Sigmoid colon (tissue), 7 donors: Measurements from ENCODE around the gene KRTAP19-6. TPM values are rescaled to one million over a fixed set of nuclear protein-coding genes. Genes with fewer than 3 reads are reported as not detected.

ENCODE experiments used
- DNase-seq: peaks from one replicate; pipeline ENCODE4 v3.0.0-alpha.2; 2019
- H3K27ac ChIP-seq, 4 donors: fragments of 200-600 bp; sonication (generic); one replicate each; pipeline ENCODE4 v1.5.1; 2016 to 2019; ENCODE audit warnings: mild to moderate bottlenecking in 1 of 4
- H3K27me3 ChIP-seq, 3 donors: fragments of 200-600 bp; sonication (generic); one replicate each; pipeline ENCODE4 v1.5.1; 2019; ENCODE audit warnings: mild to moderate bottlenecking in 1 of 3
- H3K36me3 ChIP-seq, 4 donors: fragments of 200-600 bp; sonication (generic); one replicate each; pipeline ENCODE4 v1.5.1; 2016 to 2019
- H3K4me1 ChIP-seq, 4 donors: fragments of 200-600 bp; sonication (generic); one replicate each; pipeline ENCODE4 v1.5.1; 2017 to 2019
- H3K4me3 ChIP-seq, 4 donors: fragments of 200-600 bp; sonication (generic); one replicate each; pipeline ENCODE4 v1.5.1; 2017 to 2019; ENCODE audit warnings: mild to moderate bottlenecking in 2 of 4, moderate library complexity in 1 of 4
- H3K9me3 ChIP-seq, 4 donors: fragments of 200-600 bp in 3 of 4; sonication (generic) in 3 of 4; one replicate each; pipeline versions ENCODE4 v1.5.1 to v1.6.1; 2013 to 2019
- EP300 ChIP-seq, 4 donors: sonication (generic); formaldehyde crosslinking; IDR thresholded peaks; one replicate each; pipeline ENCODE4 v1.6.1; 2017; ENCODE audit warnings: antibody characterized with exemption in 4 of 4
- POLR2A ChIP-seq, 2 donors: fragments of 450-650 bp; IDR thresholded peaks; one replicate each; pipeline ENCODE4 v1.6.1; 2016; ENCODE audit warnings: antibody characterized with exemption in 2 of 2, mild to moderate bottlenecking in 2 of 2, moderate library complexity in 2 of 2
- POLR2AphosphoS5 ChIP-seq, 4 donors: sonication (generic); formaldehyde crosslinking; IDR thresholded peaks; one replicate each; pipeline ENCODE4 v1.6.1; 2017; ENCODE audit warnings: antibody characterized with exemption in 4 of 4
- WGBS, 2 donors: extraction: QIAGEN DNeasy Blood & Tissue Kit; methylation state at CpG; one replicate each; pipeline ENCODE4 v1.1.7; 2013; 5-methylcytosine and 5-hydroxymethylcytosine counted together
- intact Hi-C: fragments of 100-400 bp; cut with DNase I; formaldehyde crosslinking; loops from one replicate; pipeline ENCODE4 v1.15.1; 2023
- polyA plus RNA-seq, 3 donors: library from polyadenylated mRNA; stranded (reverse); fragments of 200-250 nt; gene quantifications; one replicate each; pipeline ENCODE4 v1.2.3, GENCODE V29; 2013
- small RNA-seq, 3 donors: library from RNA; depleted of rRNA; stranded (forward); fragments of <200 nt; gene quantifications; one replicate each; pipeline ENCODE3, GENCODE V24; 2016
- total RNA-seq, 4 donors: library from RNA; depleted of rRNA; stranded (reverse); fragments of >200 nt; gene quantifications; one replicate each; pipeline ENCODE4 v1.1.0, GENCODE V29; 2016
- TF ChIP-seq, protein P1 (sequence below), 4 experiments: fragments of 450-650 bp in 3 of 4; fragments of 200-600 bp in 1 of 4; IDR thresholded peaks; one replicate each; pipeline ENCODE4 v1.5.1; 2016 to 2019; ENCODE audit warnings: antibody characterized with exemption in 4 of 4, mild to moderate bottlenecking in 3 of 4, moderate library complexity in 2 of 4
- donor health status: healthy with polysubstance abuse.
- donor health status: Bipolar disorder and iron deficiency.
- donor health status: healthy.

KRTAP19-6 gene
- total and polyA plus RNA-seq, 7 donors = not detected

- Histone ChIP-seq H3K36me3 (no peaks in the 10 kb centered on the region), H3K4me3 (no peak within 1 kb of the TSS), H3K27ac (no peak within 1 kb of the TSS), H3K27me3 (no peaks in the 10 kb centered on the region), H3K4me1 (no peaks in the 10 kb centered on the region), H3K9me3 (peaks cover 0 to 2% (median 0%) of the 10 kb centered on the region in 4 donors)
- intact Hi-C loops = no loop called here
- 84 to 85% methylated on average over 6 of the region's 6 CpGs for WGBS, 2 donors
- no peak for TF ChIP-seq POLR2A (IDR thresholded peaks at IDR 0.05)
- no peak for TF ChIP-seq POLR2AphosphoS5 (IDR thresholded peaks at IDR 0.05)
- TF ChIP-seq, protein P1, sequence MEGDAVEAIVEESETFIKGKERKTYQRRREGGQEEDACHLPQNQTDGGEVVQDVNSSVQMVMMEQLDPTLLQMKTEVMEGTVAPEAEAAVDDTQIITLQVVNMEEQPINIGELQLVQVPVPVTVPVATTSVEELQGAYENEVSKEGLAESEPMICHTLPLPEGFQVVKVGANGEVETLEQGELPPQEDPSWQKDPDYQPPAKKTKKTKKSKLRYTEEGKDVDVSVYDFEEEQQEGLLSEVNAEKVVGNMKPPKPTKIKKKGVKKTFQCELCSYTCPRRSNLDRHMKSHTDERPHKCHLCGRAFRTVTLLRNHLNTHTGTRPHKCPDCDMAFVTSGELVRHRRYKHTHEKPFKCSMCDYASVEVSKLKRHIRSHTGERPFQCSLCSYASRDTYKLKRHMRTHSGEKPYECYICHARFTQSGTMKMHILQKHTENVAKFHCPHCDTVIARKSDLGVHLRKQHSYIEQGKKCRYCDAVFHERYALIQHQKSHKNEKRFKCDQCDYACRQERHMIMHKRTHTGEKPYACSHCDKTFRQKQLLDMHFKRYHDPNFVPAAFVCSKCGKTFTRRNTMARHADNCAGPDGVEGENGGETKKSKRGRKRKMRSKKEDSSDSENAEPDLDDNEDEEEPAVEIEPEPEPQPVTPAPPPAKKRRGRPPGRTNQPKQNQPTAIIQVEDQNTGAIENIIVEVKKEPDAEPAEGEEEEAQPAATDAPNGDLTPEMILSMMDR (IDR thresholded peaks at IDR 0.05) = no peak
- no peak for TF ChIP-seq EP300 (IDR thresholded peaks at IDR 0.05)
- DNase-seq = no peak
These were observed 39.6 kb downstream of the KRTAP19-6 start, which contains the start of gene KRTAP19-5 for GRCh38 chr21:30502041-30502440. Gene KRTAP19-5, minus strand, starts transcription at chr21:30502141. Its CDS starts 51 bp downstream, at chr21:30502090.

GRCh38 chr21:30497065-30497464 lies 44.6 kb downstream of the KRTAP19-6 start, which contains the start of gene KRTAP19-4:
Gene KRTAP19-4, minus strand, starts transcription at chr21:30497165. Its CDS starts 55 bp downstream, at chr21:30497110.
- WGBS, 2 donors = 73 to 80% methylated on average over 4 of the region's 4 CpGs
- Histone ChIP-seq H3K27me3 (no peaks in the 10 kb centered on the region), H3K9me3 (peaks cover 0 to 3% (median under 1%) of the 10 kb centered on the region in 4 donors), H3K4me3 (no peak within 1 kb of the TSS), H3K27ac (no peak within 1 kb of the TSS), H3K36me3 (no peaks in the 10 kb centered on the region), H3K4me1 (no peaks in the 10 kb centered on the region)
- no peak for DNase-seq
- intact Hi-C loops = no loop called here
- TF ChIP-seq POLR2A (IDR thresholded peaks at IDR 0.05) = no peak
- no peak for TF ChIP-seq POLR2AphosphoS5 (IDR thresholded peaks at IDR 0.05)
- TF ChIP-seq, protein P1 (IDR thresholded peaks at IDR 0.05) = no peak
- no peak for TF ChIP-seq EP300 (IDR thresholded peaks at IDR 0.05)

GRCh38 chr21:30491963-30492428 lies 49.7 kb downstream of the KRTAP19-6 start, which contains the start of gene KRTAP19-3:
Gene KRTAP19-3, minus strand, starts transcription at chr21:30492013. Its CDS starts 56 bp downstream, at chr21:30491957.
- TF ChIP-seq EP300 (IDR thresholded peaks at IDR 0.05) (no peak), POLR2AphosphoS5 (IDR thresholded peaks at IDR 0.05) (no peak), POLR2A (IDR thresholded peaks at IDR 0.05) (no peak)
- TF ChIP-seq, protein P1 (IDR thresholded peaks at IDR 0.05) = no peak
- intact Hi-C loops = no loop called here
- 81 to 92% methylated on average over 2 of the region's 2 CpGs for WGBS, 2 donors
- no peaks in the 10 kb centered on the region for H3K36me3 ChIP-seq
- H3K27ac ChIP-seq = no peak within 1 kb of the TSS
- H3K4me3 ChIP-seq = no peak within 1 kb of the TSS
- H3K9me3 ChIP-seq = peaks cover 0 to 3% (median 0%) of the 10 kb centered on the region in 4 donors
- H3K4me1 ChIP-seq = no peaks in the 10 kb centered on the region
- no peaks in the 10 kb centered on the region for H3K27me3 ChIP-seq
- DNase-seq = no peak

Small RNAs within 50 kb of the gene (small RNA-seq; reads per million reads assigned to genes)
- gene AP000567.1 = 0 reads per million in 3 donors
- gene KRTAP19-10P = 0 reads per million in 3 donors
- gene KRTAP19-11P = 0 reads per million in 3 donors
- 0 reads per million in 3 donors for gene KRTAP19-9P
- 0 reads per million in 3 donors for gene KRTAP22-2

Other genes with a start within 250 kb of the KRTAP19-6 start
- not detected for gene KRTAP26-1, start 221.5 kb downstream of the KRTAP19-6 start, total RNA-seq
- gene KRTAP26-1, start 221.5 kb downstream of the KRTAP19-6 start, polyA plus RNA-seq = not detected
- gene KRTAP27-1, start 204.2 kb downstream of the KRTAP19-6 start, total RNA-seq = not detected
- gene KRTAP27-1, start 204.2 kb downstream of the KRTAP19-6 start, polyA plus RNA-seq = not detected
- gene KRTAP23-1, start 193.3 kb downstream of the KRTAP19-6 start, total RNA-seq = not detected
- gene KRTAP23-1, start 193.3 kb downstream of the KRTAP19-6 start, polyA plus RNA-seq = not detected
- gene KRTAP13-2, start 169.6 kb downstream of the KRTAP19-6 start, total RNA-seq = not detected
- gene KRTAP13-2, start 169.6 kb downstream of the KRTAP19-6 start, polyA plus RNA-seq = 1 to 10 TPM; 1.8 to 6.0 (median 2.4) TPM
- gene KRTAP13-1, start 145.8 kb downstream of the KRTAP19-6 start, total RNA-seq = not detected
- not detected for gene KRTAP13-1, start 145.8 kb downstream of the KRTAP19-6 start, polyA plus RNA-seq
- gene KRTAP13-3, start 115.9 kb downstream of the KRTAP19-6 start, total RNA-seq = not detected
- gene KRTAP13-3, start 115.9 kb downstream of the KRTAP19-6 start, polyA plus RNA-seq = not detected
- gene KRTAP13-4, start 111.6 kb downstream of the KRTAP19-6 start, total RNA-seq = not detected
- gene KRTAP13-4, start 111.6 kb downstream of the KRTAP19-6 start, polyA plus RNA-seq = not detected
- gene KRTAP15-1, start 101.6 kb downstream of the KRTAP19-6 start, total RNA-seq = not detected
- gene KRTAP15-1, start 101.6 kb downstream of the KRTAP19-6 start, polyA plus RNA-seq = not detected
- not detected for gene KRTAP19-1, start 61.5 kb downstream of the KRTAP19-6 start, total RNA-seq
- not detected for gene KRTAP19-1, start 61.5 kb downstream of the KRTAP19-6 start, polyA plus RNA-seq
- not detected for gene KRTAP19-2, start 54.4 kb downstream of the KRTAP19-6 start, total RNA-seq
- not detected for gene KRTAP19-2, start 54.4 kb downstream of the KRTAP19-6 start, polyA plus RNA-seq
- not detected for gene KRTAP19-3, start 49.9 kb downstream of the KRTAP19-6 start, total RNA-seq
- not detected for gene KRTAP19-3, start 49.9 kb downstream of the KRTAP19-6 start, polyA plus RNA-seq
- not detected for gene KRTAP19-4, start 44.7 kb downstream of the KRTAP19-6 start, total RNA-seq
- gene KRTAP19-4, start 44.7 kb downstream of the KRTAP19-6 start, polyA plus RNA-seq = not detected
- gene KRTAP19-5, start 39.7 kb downstream of the KRTAP19-6 start, total RNA-seq = not detected
- not detected for gene KRTAP19-5, start 39.7 kb downstream of the KRTAP19-6 start, polyA plus RNA-seq
- not detected for gene KRTAP19-7, start 19.4 kb upstream of the KRTAP19-6 start, total RNA-seq
- gene KRTAP19-7, start 19.4 kb upstream of the KRTAP19-6 start, polyA plus RNA-seq = not detected
- not detected for gene KRTAP22-2, start 48.5 kb upstream of the KRTAP19-6 start, total RNA-seq
- gene KRTAP22-2, start 48.5 kb upstream of the KRTAP19-6 start, polyA plus RNA-seq = not detected
- not detected for gene KRTAP6-3, start 50.6 kb upstream of the KRTAP19-6 start, total RNA-seq
- not detected for gene KRTAP6-3, start 50.6 kb upstream of the KRTAP19-6 start, polyA plus RNA-seq
- gene KRTAP6-2, start 57.0 kb upstream of the KRTAP19-6 start, total RNA-seq = not detected
- not detected for gene KRTAP6-2, start 57.0 kb upstream of the KRTAP19-6 start, polyA plus RNA-seq
- not detected for gene KRTAP22-1, start 59.2 kb upstream of the KRTAP19-6 start, total RNA-seq
- gene KRTAP22-1, start 59.2 kb upstream of the KRTAP19-6 start, polyA plus RNA-seq = not detected
- gene KRTAP6-1, start 72.1 kb upstream of the KRTAP19-6 start, total RNA-seq = not detected
- gene KRTAP6-1, start 72.1 kb upstream of the KRTAP19-6 start, polyA plus RNA-seq = not detected
- gene KRTAP20-1, start 74.6 kb upstream of the KRTAP19-6 start, total RNA-seq = not detected
- gene KRTAP20-1, start 74.6 kb upstream of the KRTAP19-6 start, polyA plus RNA-seq = not detected
- not detected for gene KRTAP20-4, start 78.8 kb upstream of the KRTAP19-6 start, total RNA-seq
- not detected for gene KRTAP20-4, start 78.8 kb upstream of the KRTAP19-6 start, polyA plus RNA-seq
- gene KRTAP20-2, start 93.3 kb upstream of the KRTAP19-6 start, total RNA-seq = not detected
- not detected for gene KRTAP20-2, start 93.3 kb upstream of the KRTAP19-6 start, polyA plus RNA-seq
- gene KRTAP20-3, start 101.0 kb upstream of the KRTAP19-6 start, total RNA-seq = not detected
- gene KRTAP20-3, start 101.0 kb upstream of the KRTAP19-6 start, polyA plus RNA-seq = not detected
- not detected for gene KRTAP21-3, start 176.9 kb upstream of the KRTAP19-6 start, total RNA-seq
- gene KRTAP21-3, start 176.9 kb upstream of the KRTAP19-6 start, polyA plus RNA-seq = not detected
- gene KRTAP21-2, start 205.4 kb upstream of the KRTAP19-6 start, total RNA-seq = not detected
- not detected for gene KRTAP21-2, start 205.4 kb upstream of the KRTAP19-6 start, polyA plus RNA-seq
- not detected for gene KRTAP21-1, start 213.6 kb upstream of the KRTAP19-6 start, total RNA-seq
- not detected for gene KRTAP21-1, start 213.6 kb upstream of the KRTAP19-6 start, polyA plus RNA-seq